Measurements from ENCODE around the gene CEACAM18.

DNA sequence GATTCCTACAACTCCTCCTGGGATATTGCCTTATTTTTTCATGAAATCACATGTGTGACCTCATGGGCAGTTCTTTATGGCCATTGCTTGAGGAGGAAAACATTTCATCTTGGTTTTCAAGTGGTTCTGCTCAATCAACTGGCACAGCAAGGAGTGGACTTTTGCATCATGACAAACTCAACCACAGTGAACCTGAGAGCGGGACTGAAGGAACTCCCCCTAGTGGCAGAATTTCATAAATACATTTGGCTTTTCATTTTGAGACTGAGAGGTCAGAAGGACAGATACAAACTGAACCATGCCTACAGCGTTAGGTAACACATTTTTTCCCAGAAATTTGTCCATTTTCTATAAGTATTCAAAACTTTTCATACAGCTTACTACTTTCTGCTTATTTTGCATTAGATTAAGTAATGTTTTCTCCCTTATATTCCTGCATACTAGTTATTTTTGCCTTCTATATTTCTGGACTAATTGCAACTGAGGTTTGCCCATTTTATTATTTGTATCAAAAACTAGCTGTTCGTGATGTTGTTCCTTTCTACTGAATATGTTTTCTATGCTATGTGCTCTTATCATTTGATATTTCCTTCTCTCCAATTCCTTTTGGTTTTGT lies 36.6 kb downstream of the CEACAM18 start:
- TF ChIP-seq, protein P1, sequence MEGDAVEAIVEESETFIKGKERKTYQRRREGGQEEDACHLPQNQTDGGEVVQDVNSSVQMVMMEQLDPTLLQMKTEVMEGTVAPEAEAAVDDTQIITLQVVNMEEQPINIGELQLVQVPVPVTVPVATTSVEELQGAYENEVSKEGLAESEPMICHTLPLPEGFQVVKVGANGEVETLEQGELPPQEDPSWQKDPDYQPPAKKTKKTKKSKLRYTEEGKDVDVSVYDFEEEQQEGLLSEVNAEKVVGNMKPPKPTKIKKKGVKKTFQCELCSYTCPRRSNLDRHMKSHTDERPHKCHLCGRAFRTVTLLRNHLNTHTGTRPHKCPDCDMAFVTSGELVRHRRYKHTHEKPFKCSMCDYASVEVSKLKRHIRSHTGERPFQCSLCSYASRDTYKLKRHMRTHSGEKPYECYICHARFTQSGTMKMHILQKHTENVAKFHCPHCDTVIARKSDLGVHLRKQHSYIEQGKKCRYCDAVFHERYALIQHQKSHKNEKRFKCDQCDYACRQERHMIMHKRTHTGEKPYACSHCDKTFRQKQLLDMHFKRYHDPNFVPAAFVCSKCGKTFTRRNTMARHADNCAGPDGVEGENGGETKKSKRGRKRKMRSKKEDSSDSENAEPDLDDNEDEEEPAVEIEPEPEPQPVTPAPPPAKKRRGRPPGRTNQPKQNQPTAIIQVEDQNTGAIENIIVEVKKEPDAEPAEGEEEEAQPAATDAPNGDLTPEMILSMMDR (IDR thresholded peaks at IDR 0.05), result peak in 5 of 7 experiments; percentile 10 to 78 (median 50)
- TF ChIP-seq POLR2A (IDR thresholded peaks at IDR 0.05) (no peak), EP300 (IDR thresholded peaks at IDR 0.05) (no peak)

All from stomach (tissue), 4 donors.